ENCODE data around the gene CLMP. TPM values are rescaled to one million over a fixed set of nuclear protein-coding genes. Genes with fewer than 3 reads are reported as not detected.

The CLMP gene
- total RNA-seq, 2 donors from 2014 or later = 48.3 to 126 TPM

DNA sequence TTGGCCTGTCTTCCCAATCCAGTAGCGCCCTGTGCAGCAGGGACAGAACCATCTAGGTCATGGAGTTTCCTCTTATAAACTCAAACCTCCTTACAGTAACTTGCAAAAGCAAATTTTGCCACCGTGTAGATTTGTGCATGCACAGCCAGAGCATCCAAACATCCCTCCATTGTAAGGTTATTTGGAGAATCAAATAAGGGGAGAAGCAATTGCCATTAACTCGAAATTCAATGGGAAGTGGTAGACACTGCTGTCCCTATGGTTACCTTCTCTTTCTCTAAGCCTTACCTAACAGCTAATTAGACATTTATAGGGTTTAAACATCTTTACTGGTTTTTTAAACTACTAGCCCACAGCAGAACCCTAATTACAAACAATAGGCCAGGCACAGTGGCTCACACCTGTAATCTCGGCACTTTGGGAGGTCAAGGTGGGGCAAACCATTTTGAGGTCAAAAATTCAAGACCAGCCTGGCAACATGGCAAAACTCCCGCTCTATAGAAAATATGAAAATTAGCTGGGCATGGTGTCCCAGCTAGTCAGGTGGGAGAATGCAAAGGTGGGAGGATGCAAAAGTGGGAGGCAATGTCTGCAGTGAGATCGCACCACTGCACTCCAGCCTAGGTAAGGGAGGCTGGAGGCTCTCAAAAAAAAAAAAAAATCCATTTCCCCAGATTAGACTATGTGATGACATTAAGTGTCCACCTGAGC is 139.7 kb downstream of the CLMP start:
- H3K4me3 ChIP-seq = no peak overlapping the region
- H3K9me3 ChIP-seq = no peaks in the 10 kb centered on the region
- no peak overlapping the region for H3K27ac ChIP-seq
- TF ChIP-seq, protein P1, sequence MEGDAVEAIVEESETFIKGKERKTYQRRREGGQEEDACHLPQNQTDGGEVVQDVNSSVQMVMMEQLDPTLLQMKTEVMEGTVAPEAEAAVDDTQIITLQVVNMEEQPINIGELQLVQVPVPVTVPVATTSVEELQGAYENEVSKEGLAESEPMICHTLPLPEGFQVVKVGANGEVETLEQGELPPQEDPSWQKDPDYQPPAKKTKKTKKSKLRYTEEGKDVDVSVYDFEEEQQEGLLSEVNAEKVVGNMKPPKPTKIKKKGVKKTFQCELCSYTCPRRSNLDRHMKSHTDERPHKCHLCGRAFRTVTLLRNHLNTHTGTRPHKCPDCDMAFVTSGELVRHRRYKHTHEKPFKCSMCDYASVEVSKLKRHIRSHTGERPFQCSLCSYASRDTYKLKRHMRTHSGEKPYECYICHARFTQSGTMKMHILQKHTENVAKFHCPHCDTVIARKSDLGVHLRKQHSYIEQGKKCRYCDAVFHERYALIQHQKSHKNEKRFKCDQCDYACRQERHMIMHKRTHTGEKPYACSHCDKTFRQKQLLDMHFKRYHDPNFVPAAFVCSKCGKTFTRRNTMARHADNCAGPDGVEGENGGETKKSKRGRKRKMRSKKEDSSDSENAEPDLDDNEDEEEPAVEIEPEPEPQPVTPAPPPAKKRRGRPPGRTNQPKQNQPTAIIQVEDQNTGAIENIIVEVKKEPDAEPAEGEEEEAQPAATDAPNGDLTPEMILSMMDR (IDR thresholded peaks at IDR 0.05) = no peak
- peaks cover 26 to 40% of the 10 kb centered on the region in 2 donors for H3K4me1 ChIP-seq (ENCODE audit: control insufficient read depth in 1 of 2, low read depth in 2 of 2)
- peaks cover 61% of the 10 kb centered on the region for H3K36me3 ChIP-seq
- DNase-seq (ENCODE audit: low spot score) (no peak), ATAC-seq (ENCODE audit: insufficient number of reproducible peaks, low FRiP score, low read depth) (no peak)
- H3K27me3 ChIP-seq (replicated peaks; ENCODE audit: insufficient read depth) = no peaks in the 10 kb centered on the region

DNA sequence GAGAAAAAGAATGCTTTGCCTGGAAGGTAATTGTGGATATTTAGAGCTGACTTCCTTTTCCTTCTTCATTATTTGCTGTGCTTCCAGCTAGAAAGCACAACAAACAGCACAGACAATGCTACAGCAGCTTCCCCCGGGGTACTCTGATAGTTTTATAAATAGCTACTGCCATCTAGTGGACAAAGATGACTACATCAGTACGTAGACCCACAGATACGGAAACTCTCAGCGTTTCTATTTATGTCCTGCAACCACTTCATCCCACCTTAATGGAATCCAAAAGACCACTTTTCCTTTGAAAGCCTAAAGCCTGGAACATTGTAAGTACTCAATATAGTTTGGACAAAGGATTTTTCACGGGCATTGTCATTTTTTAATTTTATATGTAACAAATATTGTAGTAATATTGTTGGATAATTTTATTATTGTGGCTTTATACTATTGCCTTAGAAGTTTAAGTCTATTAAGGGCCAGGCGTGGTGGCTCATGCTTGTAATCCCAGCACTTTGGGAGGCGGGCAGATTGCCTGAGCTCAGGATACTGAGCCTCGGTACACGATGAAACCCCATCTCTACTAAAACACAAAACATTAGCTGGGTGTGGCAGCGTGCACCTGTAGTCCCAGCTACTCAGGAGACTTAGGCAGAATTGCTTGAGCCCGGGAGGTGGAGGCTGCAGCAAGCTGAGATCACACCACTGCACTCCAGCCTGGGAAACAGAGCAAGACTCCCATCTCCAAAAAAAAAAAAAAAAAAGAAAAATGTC is 140.6 kb downstream of the CLMP start:
- TF ChIP-seq, protein P1 (IDR thresholded peaks at IDR 0.05) = peak; percentile 70
- H3K4me1 ChIP-seq (ENCODE audit: control insufficient read depth in 1 of 2, low read depth in 2 of 2) = peaks cover 17 to 31% of the 10 kb centered on the region in 2 donors
- no peaks in the 10 kb centered on the region for H3K27me3 ChIP-seq (replicated peaks; ENCODE audit: insufficient read depth)
- no peak overlapping the region for H3K4me3 ChIP-seq
- no peak for ATAC-seq (ENCODE audit: insufficient number of reproducible peaks, low FRiP score, low read depth)
- H3K9me3 ChIP-seq = no peaks in the 10 kb centered on the region
- DNase-seq (ENCODE audit: low spot score) = no peak
- H3K36me3 ChIP-seq = peaks cover 52% of the 10 kb centered on the region
- no peak overlapping the region for H3K27ac ChIP-seq

DNA sequence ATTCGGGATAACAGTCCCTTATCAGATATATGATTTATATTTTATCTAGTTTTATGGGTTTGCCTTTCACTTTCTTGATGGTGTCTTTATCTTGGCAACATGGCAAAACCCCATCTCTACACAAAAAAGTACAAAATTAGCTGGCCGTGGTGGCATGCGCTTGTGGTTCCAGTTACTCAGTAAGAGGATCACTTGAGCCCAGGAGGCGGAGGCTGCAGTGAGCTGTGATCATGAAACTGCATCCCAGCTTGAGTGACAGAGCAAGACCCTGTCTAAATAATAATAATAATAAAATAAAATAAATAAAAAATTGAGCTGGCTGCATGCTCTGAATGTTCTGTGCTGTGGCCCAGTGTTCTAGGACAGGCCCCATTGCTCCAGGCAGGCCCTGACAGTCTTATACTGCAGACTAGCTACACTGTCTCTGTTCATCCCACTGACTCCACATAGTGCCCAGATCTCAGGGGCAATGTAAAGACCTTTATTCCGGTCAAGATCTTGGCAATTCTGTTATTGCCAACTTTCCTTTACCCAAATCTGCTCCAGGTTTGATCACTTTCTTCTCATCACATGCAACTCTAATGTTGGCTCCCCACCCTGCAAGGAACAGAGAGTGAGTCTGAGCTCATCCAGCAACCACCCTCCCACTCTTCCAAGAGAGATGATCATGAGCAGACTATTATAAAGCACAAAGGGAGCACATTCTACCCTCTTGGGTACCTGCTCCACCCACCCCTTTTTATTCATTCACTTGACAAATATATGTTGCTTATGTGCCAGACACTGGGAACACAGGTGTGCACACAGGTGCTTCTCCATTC is 141.9 kb downstream of the CLMP start:
- Histone ChIP-seq H3K27ac (no peak overlapping the region), H3K4me1 (ENCODE audit: control insufficient read depth in 1 of 2, low read depth in 2 of 2) (peaks cover 6 to 18% of the 10 kb centered on the region in 2 donors), H3K9me3 (no peaks in the 10 kb centered on the region), H3K36me3 (peaks cover 38% of the 10 kb centered on the region), H3K4me3 (no peak overlapping the region), H3K27me3 (replicated peaks; ENCODE audit: insufficient read depth) (no peaks in the 10 kb centered on the region)
- no peak for ATAC-seq (ENCODE audit: insufficient number of reproducible peaks, low FRiP score, low read depth)
- no peak for DNase-seq (ENCODE audit: low spot score)
- TF ChIP-seq, protein P1 (IDR thresholded peaks at IDR 0.05) = no peak

DNA sequence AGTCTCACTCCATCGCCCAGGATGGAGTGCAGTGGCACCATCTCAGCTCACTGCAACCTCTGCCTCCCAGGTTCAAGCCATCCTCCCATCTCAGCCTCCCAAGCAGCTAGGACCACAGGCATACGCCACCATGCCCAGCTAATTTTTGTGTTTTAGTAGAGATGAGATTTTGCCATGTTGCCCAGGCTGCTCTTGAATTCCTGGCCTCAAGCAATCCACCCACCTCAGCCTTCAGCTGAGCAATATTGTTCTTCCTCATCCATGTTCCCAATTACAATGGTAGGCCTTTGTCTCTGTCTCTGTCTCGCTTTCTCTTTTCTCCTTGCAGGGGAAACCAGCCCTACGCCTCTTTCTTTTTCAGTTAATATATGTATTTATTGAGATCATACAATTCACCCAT is 143.4 kb downstream of the CLMP start:
- no peaks in the 10 kb centered on the region for H3K27me3 ChIP-seq (replicated peaks; ENCODE audit: insufficient read depth)
- H3K27ac ChIP-seq = no peak overlapping the region
- H3K4me3 ChIP-seq = no peak overlapping the region
- no peaks in the 10 kb centered on the region for H3K9me3 ChIP-seq
- DNase-seq (ENCODE audit: low spot score) (no peak), ATAC-seq (ENCODE audit: insufficient number of reproducible peaks, low FRiP score, low read depth) (no peak)
- peaks cover 0 to 3% of the 10 kb centered on the region in 2 donors for H3K4me1 ChIP-seq (ENCODE audit: control insufficient read depth in 1 of 2, low read depth in 2 of 2)
- TF ChIP-seq, protein P1 (IDR thresholded peaks at IDR 0.05) = no peak
- H3K36me3 ChIP-seq = peaks cover 24% of the 10 kb centered on the region

DNA sequence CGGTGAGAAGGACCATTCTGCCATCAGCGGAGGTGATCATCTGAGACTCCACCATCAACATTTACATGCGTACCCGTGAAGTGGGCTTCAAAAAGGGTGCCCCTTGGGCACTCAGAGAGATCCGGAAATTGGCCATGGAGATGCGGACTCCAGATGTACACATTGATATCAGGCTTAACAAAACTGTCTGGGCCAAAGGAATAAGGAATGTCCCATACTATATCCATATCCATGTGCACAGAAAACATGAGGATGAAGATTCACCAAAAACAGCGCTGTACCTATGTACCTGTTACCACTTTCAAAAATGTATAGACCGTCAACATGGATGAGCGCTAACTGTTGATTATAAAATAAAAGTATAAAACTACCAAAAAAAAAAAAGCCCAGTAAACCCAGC is 143.9 kb downstream of the CLMP start:
- Histone ChIP-seq H3K9me3 (no peaks in the 10 kb centered on the region), H3K4me1 (ENCODE audit: control insufficient read depth in 1 of 2, low read depth in 2 of 2) (no peaks in the 10 kb centered on the region), H3K27ac (no peak overlapping the region), H3K4me3 (no peak overlapping the region), H3K36me3 (peaks cover 20% of the 10 kb centered on the region), H3K27me3 (replicated peaks; ENCODE audit: insufficient read depth) (no peaks in the 10 kb centered on the region)
- no peak for DNase-seq (ENCODE audit: low spot score)
- no peak for ATAC-seq (ENCODE audit: insufficient number of reproducible peaks, low FRiP score, low read depth)
- TF ChIP-seq, protein P1 (IDR thresholded peaks at IDR 0.05) = no peak

All from thoracic aorta (tissue), 2 donors.